Measurements from ENCODE around the gene CYTH1.

CYTH1 gene, protein sequence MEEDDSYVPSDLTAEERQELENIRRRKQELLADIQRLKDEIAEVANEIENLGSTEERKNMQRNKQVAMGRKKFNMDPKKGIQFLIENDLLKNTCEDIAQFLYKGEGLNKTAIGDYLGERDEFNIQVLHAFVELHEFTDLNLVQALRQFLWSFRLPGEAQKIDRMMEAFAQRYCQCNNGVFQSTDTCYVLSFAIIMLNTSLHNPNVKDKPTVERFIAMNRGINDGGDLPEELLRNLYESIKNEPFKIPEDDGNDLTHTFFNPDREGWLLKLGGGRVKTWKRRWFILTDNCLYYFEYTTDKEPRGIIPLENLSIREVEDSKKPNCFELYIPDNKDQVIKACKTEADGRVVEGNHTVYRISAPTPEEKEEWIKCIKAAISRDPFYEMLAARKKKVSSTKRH

DNA sequence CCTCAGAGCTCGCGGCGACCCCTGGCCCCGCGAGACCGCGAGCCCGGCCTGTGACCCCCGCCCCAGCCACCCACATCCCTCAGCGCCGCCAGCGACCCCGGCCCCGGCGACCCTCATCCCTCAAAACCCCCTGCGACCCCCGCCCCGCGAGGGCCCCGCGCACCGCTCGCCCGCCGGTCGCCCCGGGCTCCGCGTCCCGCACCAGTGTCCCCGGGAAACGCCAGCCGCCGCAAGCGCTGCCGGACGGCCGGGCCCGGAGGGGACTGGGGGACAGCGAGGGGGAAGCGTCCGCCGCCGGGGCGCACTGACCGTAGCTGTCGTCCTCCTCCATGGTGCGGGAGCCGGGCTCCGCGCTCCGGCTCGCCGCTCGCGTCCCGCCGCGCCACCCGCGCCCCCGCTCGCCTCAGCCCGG lies at the start of gene CYTH1:
Gene CYTH1, minus strand, starts transcription at position 381 of the 412 bp plus-strand sequence. Its CDS starts 50 bp downstream, at position 331.
- no peak for DNase-seq

DNA sequence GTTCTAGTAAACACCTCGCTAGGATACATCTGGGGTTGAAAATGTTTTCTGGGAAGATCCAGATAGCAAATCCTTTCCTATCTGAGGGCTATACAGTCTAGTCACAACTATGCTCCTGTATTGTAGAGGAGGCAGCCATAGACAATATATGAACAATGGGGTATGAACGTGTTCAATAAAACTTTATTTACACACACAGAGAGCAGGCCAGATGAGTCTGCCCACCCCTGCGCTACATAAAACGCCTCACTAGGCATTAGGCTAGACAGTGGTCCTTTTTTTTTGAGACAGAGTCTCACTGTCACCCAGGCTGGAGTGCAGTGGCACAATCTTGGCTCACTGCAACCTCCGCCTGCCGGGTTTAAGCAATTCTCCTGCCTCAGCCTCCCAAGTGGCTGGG lies 47.4 kb upstream of the CYTH1 start:
- no peak for DNase-seq

DNA sequence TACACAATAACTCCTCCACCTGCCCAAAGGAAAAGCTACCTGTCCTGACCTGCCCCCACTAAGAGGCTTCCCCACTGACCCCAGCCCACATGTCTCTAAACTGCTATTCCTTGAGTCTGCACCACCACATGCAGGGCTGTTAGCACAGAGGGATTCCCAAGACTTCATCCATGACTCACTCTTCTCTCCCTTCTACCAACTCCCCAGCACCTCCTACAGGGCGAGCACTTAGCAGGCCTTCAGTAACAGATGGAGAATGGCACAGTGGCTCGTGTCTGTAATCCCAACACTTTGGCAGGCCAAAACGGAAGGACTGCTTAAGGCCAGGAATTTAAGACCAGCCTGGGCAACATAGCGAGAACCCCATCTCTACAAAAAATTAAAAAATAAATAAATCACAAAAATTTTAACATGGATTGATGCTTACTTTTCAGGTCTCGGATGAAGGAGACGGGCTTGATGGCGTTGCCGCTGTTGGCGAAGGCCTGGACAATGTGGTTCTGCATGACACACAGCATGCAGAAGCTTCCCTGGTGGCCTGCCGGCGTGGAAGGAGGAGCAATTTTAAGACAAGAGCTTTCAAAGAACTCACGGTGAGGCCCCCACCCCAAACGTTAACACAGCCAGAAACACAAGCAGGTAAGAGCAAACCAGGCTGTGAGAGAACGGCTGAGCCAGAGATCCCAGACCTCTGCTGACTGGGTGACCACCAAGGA lies 46.6 kb upstream of the CYTH1 start:
- no peak for DNase-seq

DNA sequence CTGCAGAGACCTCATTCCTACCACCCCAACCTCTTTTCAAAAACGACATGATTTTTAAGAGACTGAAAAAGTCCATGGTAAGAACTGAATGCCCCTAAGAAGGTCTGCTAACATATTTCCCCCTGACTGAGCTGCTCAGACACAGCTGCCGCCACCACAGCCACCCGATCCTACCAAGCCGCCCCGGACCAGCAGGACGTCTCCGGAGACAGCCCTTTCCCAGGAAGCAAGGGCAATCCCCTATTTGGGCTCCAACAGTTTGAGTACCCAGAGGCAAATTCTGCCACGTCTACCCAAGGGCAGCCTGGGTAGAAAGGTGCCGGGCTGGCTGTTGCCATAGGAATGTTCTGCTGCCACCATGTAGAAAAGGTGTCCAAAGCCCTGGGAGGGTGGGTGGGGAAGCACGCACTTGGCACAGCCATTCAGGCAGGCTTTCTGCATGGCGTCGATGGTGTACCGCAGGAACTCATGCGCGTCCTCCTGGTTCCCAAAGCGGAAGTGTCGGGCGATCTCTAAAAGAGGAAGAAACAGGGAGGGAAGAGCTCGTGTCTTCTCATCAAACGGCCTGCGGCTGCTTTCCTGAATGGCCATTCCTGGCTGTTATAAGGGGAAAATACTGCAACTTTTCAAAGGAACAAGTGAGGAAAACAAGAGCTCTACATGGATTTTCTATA lies 44.9 kb upstream of the CYTH1 start:
- DNase-seq: no peak

DNA sequence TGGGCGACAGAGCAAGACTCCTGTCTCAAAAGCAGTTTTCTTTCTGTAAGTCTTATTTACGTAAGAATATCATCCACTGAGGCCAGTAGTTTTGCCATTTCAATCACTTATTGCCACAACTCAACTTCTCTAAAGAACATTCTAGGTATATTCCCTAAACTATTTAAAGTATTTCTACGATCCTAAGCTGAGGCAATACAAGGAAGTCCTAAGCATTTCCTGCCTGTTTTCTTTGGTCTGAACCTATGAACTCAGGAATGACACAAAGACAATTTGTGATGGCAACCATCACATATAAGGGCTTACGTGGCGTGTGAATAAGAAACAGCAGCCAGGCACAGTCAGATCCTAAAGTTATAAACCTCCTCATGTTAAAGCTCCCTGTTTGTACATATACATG lies 44.3 kb upstream of the CYTH1 start:
- no peak for DNase-seq

DNA sequence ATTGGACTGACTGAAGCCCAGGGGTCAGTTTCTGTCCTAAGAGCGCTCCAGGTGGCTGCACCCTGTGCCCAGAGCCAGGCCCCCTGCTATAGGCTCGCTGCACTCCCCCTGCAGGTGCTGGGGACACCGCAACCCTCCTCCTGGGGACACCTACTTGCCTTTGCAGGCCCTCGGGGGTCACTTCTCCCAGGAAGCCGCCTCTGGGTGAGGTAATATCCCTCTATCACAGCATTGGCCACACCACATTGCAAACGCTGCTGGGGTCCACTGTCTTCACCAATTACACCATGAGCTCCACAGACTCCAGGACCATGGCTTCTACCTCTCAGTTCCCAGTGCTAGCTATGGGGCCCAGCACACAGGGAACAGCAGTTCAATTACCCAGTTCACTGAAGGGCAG lies 43.6 kb upstream of the CYTH1 start:
- DNase-seq: no peak

DNA sequence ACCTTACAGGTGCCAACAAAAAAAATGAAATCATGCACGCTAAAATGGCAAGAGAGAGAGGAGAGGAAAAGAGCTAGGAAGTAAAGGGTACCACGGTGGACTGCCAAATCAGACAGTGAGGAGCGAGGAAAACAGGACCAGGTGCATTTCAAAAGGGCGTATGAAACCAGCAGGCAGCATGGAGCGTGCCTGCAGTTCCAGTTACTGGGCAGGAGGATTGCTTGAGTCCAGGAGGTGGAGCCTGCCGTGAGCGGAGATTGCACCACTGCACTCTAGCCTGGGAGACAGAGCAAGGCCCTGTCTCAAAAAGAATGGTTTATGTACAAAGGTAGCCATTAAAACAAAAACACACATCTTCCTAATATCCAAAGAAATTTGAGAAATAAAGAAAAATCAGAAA lies 42.2 kb upstream of the CYTH1 start:
- no peak for DNase-seq

DNA sequence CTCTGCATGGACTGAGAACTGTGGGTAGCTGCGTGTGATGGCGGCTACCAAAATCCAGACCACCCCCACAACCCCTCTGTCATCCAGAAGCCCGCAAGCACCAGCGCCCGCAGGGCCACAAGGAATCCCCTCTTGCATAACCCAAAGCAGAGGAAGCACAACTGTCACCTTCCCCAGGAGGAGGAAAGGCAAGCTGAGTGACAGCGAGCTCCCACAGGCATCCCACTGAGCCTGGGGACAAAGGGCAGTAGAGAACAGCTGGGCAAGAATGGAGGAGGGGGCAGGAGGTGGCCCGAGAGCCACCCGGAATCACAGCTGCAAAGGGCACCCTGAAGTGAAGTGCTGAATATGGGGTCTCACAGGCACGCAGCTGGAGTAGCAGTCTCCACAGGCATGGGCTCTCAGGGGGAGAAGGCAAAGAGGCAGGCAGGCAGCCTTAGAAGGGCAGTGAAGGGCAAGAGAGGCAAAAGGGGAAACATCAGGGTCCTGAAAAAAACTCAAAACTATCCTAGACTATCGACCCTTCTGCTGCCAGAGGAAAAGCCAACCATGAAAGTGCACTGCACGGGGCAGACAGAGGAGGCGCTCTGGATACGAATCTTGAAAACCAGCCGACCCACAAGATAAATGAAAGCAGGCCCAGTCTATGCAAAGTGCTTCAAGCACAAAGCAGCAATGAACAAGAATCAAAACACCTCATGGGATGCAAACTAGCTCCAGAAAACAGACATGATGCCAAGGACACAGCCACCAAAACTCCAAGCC lies 41.4 kb upstream of the CYTH1 start:
- no peak for DNase-seq

DNA sequence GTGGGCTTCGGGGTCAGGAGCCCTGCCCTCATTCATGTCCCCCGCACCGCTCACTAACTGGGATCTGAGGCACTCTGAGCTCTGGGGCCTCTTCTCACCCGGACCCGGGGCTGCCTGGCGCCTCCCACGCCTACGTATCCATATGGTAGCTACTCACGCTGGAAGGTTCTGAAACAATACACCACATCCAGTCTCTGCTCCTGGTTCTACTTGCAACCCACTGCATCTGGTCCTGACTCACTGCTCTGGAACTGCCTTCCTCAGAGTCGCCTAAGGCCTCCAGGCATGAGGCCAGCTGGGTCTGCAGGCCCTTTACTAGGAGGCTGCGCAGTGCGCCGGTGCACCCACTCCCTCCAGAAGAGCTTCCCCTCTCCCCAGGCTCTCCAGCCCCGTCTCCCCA lies 40.5 kb upstream of the CYTH1 start:
- DNase-seq: peak; percentile 86

DNA sequence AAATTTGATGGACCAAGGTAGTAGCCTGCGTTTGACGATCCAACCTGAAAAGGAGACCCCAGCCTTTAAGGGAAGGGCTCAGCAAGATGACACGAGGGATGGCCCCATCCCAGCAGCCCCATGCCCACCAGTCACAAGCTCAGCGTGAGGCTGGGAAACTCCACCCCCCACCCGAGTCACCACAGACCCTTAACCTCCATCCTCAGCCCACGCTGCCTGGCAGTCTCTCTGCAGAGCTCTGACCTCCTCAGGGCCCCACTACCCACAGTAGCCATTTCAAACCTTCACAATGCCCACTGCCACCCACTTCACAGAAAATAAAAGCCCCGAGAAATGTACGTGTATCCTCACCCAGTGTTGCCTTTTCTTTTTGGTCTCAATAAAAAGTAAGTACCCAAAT lies 39.9 kb upstream of the CYTH1 start:
- no peak for DNase-seq

DNA sequence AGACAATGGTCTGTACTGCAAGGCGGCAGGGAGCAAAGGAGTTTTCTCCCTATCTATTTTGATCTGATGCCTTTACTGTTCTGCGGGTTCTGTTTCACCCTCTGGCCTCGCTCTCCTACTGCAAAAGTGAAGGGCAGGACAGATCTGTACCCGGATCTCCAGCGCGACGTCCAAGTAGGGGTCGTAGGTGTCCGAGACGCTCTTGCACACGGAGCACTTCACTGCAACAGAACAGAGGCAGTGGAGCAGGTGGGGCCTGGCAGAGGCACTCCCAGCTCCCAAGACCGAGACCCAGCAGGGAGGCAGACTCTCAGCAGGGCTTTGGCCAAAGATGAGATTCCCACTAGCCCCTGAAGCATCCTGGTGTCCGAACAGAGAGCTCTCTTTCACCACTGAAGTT lies 38.8 kb upstream of the CYTH1 start:
- no peak for DNase-seq

DNA sequence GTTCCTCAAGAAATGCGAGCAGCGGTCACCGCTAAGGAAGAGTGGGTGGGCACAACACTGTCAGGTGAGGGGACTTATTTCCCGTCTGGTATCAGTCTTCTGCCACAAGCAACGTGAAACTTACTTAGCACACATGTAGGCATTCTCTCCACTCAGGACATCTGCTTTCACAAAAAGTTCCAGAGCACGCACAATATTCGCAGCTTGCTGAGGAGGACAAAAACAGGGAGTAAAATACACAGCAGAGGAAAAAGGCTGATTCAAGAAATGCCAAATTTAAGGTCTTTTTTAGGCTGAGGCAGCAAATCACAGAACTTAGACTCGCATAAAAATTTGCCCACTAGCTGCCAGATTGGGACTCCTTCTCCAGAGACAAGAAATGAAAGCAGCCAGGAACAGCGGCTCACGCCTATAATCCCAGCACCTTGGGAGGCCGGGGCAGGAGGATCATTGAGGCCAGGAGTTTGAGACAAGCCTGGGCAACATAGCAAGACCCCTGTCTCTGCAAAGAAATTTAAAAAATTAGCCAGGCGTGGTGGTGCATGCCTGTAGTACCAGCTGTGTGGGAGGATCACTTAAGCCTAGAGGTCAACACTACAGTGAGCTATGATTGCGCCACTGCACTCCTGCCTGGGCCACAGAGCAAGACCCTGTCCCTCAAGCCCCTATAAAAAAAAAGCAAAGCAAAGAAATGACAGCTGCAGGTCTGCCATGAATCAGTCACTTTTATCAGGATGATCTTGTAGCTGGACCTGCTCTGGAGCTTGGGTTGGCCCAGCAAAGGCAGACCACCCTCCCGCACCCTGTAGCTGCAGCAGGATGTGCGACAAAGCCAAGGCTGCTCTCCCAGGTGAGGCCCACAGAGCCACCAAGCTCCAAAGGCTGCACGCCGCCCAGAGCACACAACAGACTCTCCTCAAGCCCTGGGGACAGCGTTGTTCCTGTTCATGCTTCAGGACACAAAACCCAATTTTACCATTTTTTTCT lies 38.0 kb upstream of the CYTH1 start:
- DNase-seq: no peak

DNA sequence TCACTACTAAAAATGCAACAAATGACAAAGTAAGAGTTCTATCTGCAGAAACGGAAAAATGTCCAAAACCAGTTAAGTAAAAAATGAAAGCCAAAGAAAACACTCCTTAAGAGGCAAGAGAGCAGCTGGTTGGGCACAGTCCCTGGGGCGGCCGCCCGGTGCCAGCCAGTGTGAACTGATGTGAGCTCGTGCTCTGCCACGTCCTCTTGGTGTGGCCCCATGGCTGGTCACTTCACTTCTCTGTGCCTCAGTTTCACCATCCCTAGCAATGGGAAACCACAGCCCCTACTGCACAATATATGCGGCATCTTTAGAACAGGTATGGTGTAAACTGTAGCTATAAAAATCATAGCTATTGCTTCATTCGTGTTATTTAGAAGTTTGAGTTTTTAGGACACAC lies 37.3 kb upstream of the CYTH1 start:
- no peak for DNase-seq

DNA sequence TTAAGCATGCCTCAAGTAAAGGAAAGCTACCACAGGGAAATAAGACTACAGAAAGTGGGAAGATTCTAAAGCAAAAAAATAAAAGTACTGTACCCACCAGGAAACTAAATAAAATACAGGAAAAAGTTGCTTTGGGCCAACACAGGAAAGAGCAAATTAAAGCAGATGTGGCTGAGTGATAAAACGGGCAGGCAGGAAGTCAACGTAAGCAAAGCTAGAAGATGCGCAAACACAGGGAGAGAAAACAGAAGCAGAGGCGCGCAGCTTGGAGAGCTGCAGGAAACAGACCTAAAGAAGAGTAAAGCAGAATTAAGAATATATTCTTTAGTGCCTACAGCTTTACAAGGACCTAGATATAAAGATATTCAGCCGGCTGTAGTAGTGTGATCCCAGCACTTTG lies 36.9 kb upstream of the CYTH1 start:
- DNase-seq: no peak

DNA sequence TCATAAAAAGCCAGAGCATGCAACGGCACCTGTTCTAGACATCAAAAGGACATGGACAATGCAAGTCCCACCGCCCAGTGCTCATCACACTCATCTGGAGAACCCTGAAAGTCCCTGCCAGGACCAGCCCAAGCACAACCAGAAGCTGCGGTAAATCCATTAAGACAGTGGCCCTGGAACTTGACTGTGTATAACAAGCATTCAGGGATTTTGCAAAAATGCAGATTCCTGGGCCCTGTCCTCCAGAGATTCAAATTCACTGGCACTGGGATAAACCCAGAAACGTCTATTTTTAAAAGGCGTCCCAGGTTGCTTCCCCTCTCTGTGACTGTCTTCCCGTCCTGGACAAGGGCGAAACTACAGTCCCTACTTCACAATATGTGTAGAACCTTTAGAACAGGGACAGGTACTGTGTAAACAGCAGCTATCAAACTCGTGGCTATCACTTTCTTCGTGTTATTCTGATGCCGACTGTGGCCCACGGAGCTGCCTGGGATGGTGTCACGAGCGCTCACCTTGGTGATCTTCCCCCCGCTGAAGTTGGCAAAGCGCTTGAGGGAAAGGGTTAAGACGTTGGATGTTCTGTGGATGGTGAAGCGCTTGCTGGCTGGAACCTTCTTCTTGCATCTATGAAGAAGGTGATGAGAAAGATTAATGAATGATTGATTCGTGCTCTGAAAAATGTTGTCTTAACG lies 36.2 kb upstream of the CYTH1 start:
- no peak for DNase-seq

DNA sequence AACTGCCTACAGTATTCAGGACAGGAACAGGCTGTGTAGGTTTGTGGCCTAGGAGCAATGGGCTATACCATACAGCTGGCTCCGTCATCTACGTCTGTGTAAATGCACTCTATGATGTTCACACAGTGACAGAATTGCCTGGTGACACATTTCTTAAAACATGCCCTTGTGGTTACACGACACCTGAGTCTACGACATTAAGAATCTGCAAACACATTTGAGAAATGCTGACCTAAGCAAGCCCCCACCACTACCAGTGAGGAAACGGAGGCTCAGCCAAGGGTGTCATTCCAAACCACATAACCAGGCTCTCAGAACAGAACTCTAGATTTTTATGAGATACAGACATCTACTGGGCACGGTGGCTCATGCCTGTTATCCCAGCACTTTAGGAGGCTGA lies 35.0 kb upstream of the CYTH1 start:
- no peak for DNase-seq

DNA sequence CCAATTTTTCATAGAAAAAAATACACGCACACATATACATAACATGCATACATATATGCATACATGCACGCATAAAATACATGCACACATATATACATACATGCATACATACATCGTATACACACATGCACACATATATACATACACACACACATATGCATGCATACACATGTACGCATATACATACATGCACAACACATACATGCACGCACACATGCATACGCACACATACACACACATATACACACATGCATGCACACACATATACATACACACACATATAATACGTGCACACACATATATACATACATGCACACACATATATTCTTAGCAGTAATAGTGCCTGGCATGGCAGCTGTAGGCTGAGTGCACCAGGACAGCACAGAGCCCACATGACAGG lies 33.6 kb upstream of the CYTH1 start:
- DNase-seq: no peak

DNA sequence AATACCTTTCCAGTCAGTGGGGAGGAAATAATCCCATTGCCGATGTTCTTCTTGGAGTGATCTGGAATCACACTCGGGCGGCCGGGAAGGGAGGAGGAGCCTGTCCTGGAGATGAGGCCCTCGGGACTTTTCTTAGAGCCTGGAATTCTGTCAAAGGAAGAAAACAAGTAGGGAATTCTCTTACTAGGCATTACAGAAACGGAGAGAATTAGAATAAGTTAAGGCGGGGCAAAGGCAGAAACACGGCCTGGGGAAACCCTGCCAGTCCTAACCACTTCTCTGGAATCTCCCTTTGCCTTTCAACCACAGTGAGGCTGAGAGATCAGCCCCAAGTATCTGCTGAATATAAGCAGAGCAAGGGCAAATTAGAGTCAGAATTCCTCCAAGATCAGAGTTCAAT lies 30.8 kb upstream of the CYTH1 start:
- DNase-seq: no peak

DNA sequence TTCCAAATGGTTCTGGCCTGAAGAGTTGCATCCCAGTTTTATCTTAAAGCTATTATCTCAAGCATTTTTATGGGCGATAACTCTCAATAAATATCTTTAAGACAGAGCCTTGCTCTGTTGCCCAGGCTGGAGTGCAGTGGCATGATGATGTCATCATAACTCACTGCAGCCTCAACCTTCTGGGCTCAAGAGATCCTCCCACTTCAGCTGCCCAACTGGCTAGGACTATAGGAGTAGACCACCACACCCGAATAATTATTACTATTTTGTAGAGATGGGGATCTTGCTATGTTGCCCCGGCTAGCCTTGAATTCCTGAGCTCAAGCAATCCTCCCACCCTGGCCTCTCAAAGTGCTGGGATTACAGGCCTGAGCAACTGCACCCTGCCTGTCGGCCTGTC lies 26.1 kb upstream of the CYTH1 start:
- no peak for DNase-seq

DNA sequence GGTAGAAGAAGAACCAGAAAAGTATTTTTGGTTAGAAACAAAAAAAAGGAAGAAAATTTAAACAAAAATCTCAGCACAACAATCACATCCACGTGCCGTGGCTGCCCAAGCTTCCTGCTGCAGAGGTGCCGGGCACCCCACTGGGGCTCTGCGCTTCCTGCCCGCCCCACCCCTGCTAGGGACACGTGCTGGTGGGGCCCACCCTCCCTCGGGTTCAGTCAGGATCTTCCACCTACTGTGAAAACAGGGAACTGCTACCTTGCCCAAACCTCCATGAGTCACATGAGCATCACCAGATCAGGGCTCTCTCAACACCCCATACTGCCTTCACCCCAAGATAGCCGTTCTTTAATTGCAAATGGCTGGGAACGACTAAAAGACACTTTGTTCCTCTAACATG lies 24.4 kb upstream of the CYTH1 start:
- DNase-seq: no peak

DNA sequence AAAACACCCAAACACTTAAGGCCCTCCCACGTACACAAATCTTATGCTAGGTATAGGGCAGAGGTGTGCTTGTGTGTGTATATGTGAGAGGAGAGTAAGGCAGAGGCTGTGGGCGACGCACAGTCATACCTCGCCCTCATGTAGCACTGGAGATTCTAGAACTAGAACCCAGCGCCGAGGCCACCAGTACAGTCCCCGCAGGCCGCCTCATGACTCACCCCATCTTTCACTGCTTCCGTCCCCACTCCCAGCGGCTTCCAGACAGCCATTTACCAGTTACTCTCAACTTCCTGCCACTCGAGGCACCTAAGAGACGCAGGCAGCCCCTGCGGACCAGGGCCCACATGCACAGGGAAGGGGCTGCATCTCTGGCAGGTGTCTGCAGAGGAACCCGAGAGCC lies 23.2 kb upstream of the CYTH1 start:
- DNase-seq: no peak
